Left lobe of liver (tissue), 2 donors: ENCODE results near the gene UST. TPM values are rescaled to one million over a fixed set of nuclear protein-coding genes. Genes with fewer than 3 reads are reported as not detected.

Experiments
- ATAC-seq: fragments of 200-7000 bp; cut with Tn5 transposase; one replicate; pipeline ENCODE4 v1.9.1; 2020; ENCODE audit warnings: mild to moderate bottlenecking, moderate library complexity
- DNase-seq: peaks from one replicate; pipeline ENCODE4 v3.0.0-alpha.2; 2020; ENCODE audit warnings: low spot score
- total RNA-seq: library from RNA; stranded (reverse); gene quantifications from one replicate; pipeline ENCODE4 v1.2.1, GENCODE V29; 2021
- donor health status: DM: no; HTN: no; CAD: no; lungs with moderate emphysema.
- donor health status: DM: no; HTN: yes; CAD: no.

Gene UST
- total RNA-seq, 1 donor from 2014 or later = 0.58 TPM

- DNase-seq (no peak), ATAC-seq (no peak)
Measured at GRCh38 chr6:148795563-148795962, 48.7 kb downstream of the UST start.

- ATAC-seq (no peak), DNase-seq (no peak)
Measured at GRCh38 chr6:148799647-148800046, 52.8 kb downstream of the UST start.

GRCh38 chr6:148800536-148800935, 53.7 kb downstream of the UST start:
- DNase-seq (no peak), ATAC-seq (no peak)

- no peak for DNase-seq
- ATAC-seq = no peak
Measured at GRCh38 chr6:148803979-148804378, 57.1 kb downstream of the UST start.

GRCh38 chr6:148805777-148806176, 58.9 kb downstream of the UST start:
- ATAC-seq (no peak), DNase-seq (no peak)

- DNase-seq (no peak), ATAC-seq (no peak)
Measured at GRCh38 chr6:148807784-148808183, 61.0 kb downstream of the UST start.

GRCh38 chr6:148808786-148809304, 62.0 kb downstream of the UST start:
- DNase-seq (no peak), ATAC-seq (no peak)

- DNase-seq = no peak
- no peak for ATAC-seq
Measured at GRCh38 chr6:148811459-148811858, 64.6 kb downstream of the UST start.

GRCh38 chr6:148814082-148814790, 67.4 kb downstream of the UST start:
- ATAC-seq (no peak), DNase-seq (no peak)

- no peak for ATAC-seq
Measured at GRCh38 chr6:148814869-148815268, 68.0 kb downstream of the UST start.

GRCh38 chr6:148816117-148816516, 69.3 kb downstream of the UST start:
- ATAC-seq = no peak
- no peak for DNase-seq

More at GRCh38 chr6:148814869-148815268, 68.0 kb downstream of the UST start:
- DNase-seq = no peak

GRCh38 chr6:148817689-148818088, 70.9 kb downstream of the UST start:
- ATAC-seq (no peak), DNase-seq (no peak)

GRCh38 chr6:148818939-148819575, 72.2 kb downstream of the UST start:
- DNase-seq (no peak), ATAC-seq (peak; percentile 49)

GRCh38 chr6:148819852-148820251, 73.0 kb downstream of the UST start:
- ATAC-seq (no peak), DNase-seq (no peak)

GRCh38 chr6:148822819-148823218, 76.0 kb downstream of the UST start:
- ATAC-seq = no peak

GRCh38 chr6:148824291-148824690, 77.5 kb downstream of the UST start:
- DNase-seq (no peak), ATAC-seq (no peak)

More at GRCh38 chr6:148822819-148823218, 76.0 kb downstream of the UST start:
- DNase-seq = no peak

GRCh38 chr6:148824960-148825359, 78.1 kb downstream of the UST start:
- ATAC-seq (no peak), DNase-seq (no peak)

GRCh38 chr6:148825492-148825891, 78.7 kb downstream of the UST start:
- DNase-seq (no peak), ATAC-seq (no peak)

- ATAC-seq = no peak
- no peak for DNase-seq
Measured at GRCh38 chr6:148827416-148828045, 80.7 kb downstream of the UST start.

- DNase-seq (no peak), ATAC-seq (no peak)
Measured at GRCh38 chr6:148828047-148828446, 81.2 kb downstream of the UST start.

- no peak for ATAC-seq
- DNase-seq = no peak
Measured at GRCh38 chr6:148829415-148830101, 82.7 kb downstream of the UST start.
